ENCODE measurements around the gene CAVIN2. TPM values are rescaled to one million over a fixed set of nuclear protein-coding genes. Genes with fewer than 3 reads are reported as not detected.

Gene CAVIN2
- total RNA-seq, 1 experiment from 2014 or later, result 0.28 TPM

DNA sequence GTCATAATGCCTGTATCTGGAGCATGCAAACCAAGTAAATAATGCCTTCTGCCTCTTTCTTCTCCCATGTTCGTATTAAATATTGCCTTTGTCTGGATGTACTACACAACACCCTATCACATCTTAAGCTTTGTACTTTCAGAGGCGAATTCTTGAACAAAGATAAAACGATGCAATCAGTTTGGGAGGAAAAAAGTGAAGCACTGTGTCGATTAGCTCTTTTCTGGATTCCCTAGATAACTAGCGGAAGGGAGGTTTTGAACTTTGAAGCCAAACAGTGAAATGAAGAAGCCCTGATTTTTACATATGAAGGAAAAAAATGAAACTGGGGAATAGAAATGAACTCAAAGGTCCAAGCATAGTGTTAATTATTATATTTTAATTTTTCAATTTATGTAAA is 44.7 kb downstream of the CAVIN2 start:
- Mint-ChIP-seq H3K27ac (no peak overlapping the region), H3K4me3 (no peak overlapping the region)

DNA sequence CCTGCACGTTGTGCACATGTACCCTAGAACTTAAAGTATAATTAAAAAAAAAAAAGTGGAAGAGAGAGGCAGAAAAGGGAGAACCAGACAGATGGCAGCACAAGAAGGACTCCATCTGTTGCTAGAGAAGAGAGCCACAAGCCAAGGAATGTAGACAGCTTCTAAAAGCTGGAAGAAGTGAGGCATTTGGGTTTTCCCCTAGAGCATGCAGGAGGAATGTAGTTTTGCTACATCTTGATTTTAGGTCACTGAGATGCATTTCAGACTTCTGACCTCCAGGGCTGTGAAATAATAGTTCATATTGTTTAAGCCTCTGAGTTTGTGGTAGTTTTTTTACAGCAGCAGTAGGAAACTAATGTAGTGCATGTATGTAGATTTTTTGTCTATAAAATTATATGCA is 46.0 kb downstream of the CAVIN2 start:
- ChIA-PET CTCF (no interaction called here), POLR2A (no interaction called here)
- ATAC-seq (no peak), DNase-seq (ENCODE audit: low spot score) (no peak)
- H3K9me3 Mint-ChIP-seq, result 0 out of 2 replicates have a peak, but pooled peaks cover 4% of the 10 kb centered on the region
- no peak overlapping the region for H3K27ac Mint-ChIP-seq
- H3K4me1 Mint-ChIP-seq, result 0 out of 2 replicates have a peak, but pooled peaks cover 3% of the 10 kb centered on the region
- TF ChIP-seq ZNF219 (CRISPR knock-in tag; IDR thresholded peaks at IDR 0.05; ENCODE audit: borderline replicate concordance) (no peak), MYBL2 (CRISPR knock-in tag; IDR thresholded peaks at IDR 0.05) (no peak), CBFB (CRISPR knock-in tag; IDR thresholded peaks at IDR 0.05; ENCODE audit: low read depth) (no peak), EMX1 (CRISPR knock-in tag; IDR thresholded peaks at IDR 0.05) (no peak), ZNF121 (CRISPR knock-in tag; IDR thresholded peaks at IDR 0.05) (no peak)
- TF ChIP-seq, protein P1, sequence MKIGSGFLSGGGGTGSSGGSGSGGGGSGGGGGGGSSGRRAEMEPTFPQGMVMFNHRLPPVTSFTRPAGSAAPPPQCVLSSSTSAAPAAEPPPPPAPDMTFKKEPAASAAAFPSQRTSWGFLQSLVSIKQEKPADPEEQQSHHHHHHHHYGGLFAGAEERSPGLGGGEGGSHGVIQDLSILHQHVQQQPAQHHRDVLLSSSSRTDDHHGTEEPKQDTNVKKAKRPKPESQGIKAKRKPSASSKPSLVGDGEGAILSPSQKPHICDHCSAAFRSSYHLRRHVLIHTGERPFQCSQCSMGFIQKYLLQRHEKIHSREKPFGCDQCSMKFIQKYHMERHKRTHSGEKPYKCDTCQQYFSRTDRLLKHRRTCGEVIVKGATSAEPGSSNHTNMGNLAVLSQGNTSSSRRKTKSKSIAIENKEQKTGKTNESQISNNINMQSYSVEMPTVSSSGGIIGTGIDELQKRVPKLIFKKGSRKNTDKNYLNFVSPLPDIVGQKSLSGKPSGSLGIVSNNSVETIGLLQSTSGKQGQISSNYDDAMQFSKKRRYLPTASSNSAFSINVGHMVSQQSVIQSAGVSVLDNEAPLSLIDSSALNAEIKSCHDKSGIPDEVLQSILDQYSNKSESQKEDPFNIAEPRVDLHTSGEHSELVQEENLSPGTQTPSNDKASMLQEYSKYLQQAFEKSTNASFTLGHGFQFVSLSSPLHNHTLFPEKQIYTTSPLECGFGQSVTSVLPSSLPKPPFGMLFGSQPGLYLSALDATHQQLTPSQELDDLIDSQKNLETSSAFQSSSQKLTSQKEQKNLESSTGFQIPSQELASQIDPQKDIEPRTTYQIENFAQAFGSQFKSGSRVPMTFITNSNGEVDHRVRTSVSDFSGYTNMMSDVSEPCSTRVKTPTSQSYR (CRISPR knock-in tag; IDR thresholded peaks at IDR 0.05), result no peak
- H3K36me3 Mint-ChIP-seq, result no peaks in the 10 kb centered on the region
- no peak overlapping the region for H3K4me3 Mint-ChIP-seq
- H3K27me3 Mint-ChIP-seq (ENCODE audit: low read depth), result no peaks in the 10 kb centered on the region

More for the DNA sequence above, 44.7 kb downstream of the CAVIN2 start:
- H3K27me3 Mint-ChIP-seq (ENCODE audit: low read depth), result no peaks in the 10 kb centered on the region
- no peaks in the 10 kb centered on the region for H3K36me3 Mint-ChIP-seq
- POLR2A ChIA-PET, result no interaction called here
- H3K4me1 Mint-ChIP-seq, result 0 out of 2 replicates have a peak, but pooled peaks cover 3% of the 10 kb centered on the region
- CTCF ChIA-PET, result interaction anchor here (1.2 to 1.6 kb wide), 3 partner anchors 10 to 69 kb away, joined by 4 to 5 read pairs (median 4); no protein-coding TSS in a partner anchor
- ATAC-seq (no peak), DNase-seq (ENCODE audit: low spot score) (no peak)
- TF ChIP-seq, protein P1 (CRISPR knock-in tag; IDR thresholded peaks at IDR 0.05), result no peak
- TF ChIP-seq, protein P2, sequence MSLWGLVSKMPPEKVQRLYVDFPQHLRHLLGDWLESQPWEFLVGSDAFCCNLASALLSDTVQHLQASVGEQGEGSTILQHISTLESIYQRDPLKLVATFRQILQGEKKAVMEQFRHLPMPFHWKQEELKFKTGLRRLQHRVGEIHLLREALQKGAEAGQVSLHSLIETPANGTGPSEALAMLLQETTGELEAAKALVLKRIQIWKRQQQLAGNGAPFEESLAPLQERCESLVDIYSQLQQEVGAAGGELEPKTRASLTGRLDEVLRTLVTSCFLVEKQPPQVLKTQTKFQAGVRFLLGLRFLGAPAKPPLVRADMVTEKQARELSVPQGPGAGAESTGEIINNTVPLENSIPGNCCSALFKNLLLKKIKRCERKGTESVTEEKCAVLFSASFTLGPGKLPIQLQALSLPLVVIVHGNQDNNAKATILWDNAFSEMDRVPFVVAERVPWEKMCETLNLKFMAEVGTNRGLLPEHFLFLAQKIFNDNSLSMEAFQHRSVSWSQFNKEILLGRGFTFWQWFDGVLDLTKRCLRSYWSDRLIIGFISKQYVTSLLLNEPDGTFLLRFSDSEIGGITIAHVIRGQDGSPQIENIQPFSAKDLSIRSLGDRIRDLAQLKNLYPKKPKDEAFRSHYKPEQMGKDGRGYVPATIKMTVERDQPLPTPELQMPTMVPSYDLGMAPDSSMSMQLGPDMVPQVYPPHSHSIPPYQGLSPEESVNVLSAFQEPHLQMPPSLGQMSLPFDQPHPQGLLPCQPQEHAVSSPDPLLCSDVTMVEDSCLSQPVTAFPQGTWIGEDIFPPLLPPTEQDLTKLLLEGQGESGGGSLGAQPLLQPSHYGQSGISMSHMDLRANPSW (CRISPR knock-in tag; conservative IDR thresholded peaks at IDR 0.05; ENCODE audit: low read depth), result no peak
- 0 out of 2 replicates have a peak, but pooled peaks cover 4% of the 10 kb centered on the region for H3K9me3 Mint-ChIP-seq

DNA sequence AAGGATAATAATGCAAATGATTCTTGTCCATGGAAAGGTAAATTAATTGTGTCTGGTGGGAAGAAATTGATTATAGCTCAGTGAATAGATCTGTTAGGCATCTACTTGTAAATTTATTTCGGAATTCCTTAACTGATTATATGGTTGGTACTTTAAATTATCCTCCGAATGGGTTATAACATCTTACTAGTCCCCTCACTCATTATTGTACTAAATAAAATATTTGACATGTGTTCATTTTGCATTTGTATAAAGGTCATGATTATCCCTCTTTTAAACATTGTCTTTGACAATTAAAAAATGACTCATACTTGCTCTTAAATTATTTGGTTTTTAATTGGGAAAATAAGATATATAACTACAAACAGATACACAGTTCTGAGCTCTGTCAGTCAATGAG is 47.4 kb downstream of the CAVIN2 start:
- CTCF ChIA-PET, result no interaction called here
- H3K4me3 Mint-ChIP-seq, result no peak overlapping the region
- no peaks in the 10 kb centered on the region for H3K36me3 Mint-ChIP-seq
- H3K4me1 Mint-ChIP-seq, result no peaks in the 10 kb centered on the region
- POLR2A ChIA-PET, result no interaction called here
- 0 out of 2 replicates have a peak, but pooled peaks cover 4% of the 10 kb centered on the region for H3K9me3 Mint-ChIP-seq
- ATAC-seq (no peak), DNase-seq (ENCODE audit: low spot score) (no peak)
- no peak overlapping the region for H3K27ac Mint-ChIP-seq
- no peaks in the 10 kb centered on the region for H3K27me3 Mint-ChIP-seq (ENCODE audit: low read depth)
- TF ChIP-seq NFYB (CRISPR knock-in tag; conservative IDR thresholded peaks at IDR 0.05; ENCODE audit: low read depth) (no peak), ZNF219 (CRISPR knock-in tag; IDR thresholded peaks at IDR 0.05; ENCODE audit: borderline replicate concordance) (no peak), HMGA2 (CRISPR knock-in tag; IDR thresholded peaks at IDR 0.05) (no peak), ELF4 (CRISPR knock-in tag; IDR thresholded peaks at IDR 0.05; ENCODE audit: low read depth) (no peak)
- TF ChIP-seq, protein P3, sequence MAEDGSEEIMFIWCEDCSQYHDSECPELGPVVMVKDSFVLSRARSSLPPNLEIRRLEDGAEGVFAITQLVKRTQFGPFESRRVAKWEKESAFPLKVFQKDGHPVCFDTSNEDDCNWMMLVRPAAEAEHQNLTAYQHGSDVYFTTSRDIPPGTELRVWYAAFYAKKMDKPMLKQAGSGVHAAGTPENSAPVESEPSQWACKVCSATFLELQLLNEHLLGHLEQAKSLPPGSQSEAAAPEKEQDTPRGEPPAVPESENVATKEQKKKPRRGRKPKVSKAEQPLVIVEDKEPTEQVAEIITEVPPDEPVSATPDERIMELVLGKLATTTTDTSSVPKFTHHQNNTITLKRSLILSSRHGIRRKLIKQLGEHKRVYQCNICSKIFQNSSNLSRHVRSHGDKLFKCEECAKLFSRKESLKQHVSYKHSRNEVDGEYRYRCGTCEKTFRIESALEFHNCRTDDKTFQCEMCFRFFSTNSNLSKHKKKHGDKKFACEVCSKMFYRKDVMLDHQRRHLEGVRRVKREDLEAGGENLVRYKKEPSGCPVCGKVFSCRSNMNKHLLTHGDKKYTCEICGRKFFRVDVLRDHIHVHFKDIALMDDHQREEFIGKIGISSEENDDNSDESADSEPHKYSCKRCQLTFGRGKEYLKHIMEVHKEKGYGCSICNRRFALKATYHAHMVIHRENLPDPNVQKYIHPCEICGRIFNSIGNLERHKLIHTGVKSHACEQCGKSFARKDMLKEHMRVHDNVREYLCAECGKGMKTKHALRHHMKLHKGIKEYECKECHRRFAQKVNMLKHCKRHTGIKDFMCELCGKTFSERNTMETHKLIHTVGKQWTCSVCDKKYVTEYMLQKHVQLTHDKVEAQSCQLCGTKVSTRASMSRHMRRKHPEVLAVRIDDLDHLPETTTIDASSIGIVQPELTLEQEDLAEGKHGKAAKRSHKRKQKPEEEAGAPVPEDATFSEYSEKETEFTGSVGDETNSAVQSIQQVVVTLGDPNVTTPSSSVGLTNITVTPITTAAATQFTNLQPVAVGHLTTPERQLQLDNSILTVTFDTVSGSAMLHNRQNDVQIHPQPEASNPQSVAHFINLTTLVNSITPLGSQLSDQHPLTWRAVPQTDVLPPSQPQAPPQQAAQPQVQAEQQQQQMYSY (CRISPR knock-in tag; IDR thresholded peaks at IDR 0.05), result no peak
- TF ChIP-seq, protein P4, sequence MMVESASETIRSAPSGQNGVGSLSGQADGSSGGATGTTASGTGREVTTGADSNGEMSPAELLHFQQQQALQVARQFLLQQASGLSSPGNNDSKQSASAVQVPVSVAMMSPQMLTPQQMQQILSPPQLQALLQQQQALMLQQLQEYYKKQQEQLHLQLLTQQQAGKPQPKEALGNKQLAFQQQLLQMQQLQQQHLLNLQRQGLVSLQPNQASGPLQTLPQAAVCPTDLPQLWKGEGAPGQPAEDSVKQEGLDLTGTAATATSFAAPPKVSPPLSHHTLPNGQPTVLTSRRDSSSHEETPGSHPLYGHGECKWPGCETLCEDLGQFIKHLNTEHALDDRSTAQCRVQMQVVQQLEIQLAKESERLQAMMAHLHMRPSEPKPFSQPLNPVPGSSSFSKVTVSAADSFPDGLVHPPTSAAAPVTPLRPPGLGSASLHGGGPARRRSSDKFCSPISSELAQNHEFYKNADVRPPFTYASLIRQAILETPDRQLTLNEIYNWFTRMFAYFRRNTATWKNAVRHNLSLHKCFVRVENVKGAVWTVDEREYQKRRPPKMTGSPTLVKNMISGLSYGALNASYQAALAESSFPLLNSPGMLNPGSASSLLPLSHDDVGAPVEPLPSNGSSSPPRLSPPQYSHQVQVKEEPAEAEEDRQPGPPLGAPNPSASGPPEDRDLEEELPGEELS (CRISPR knock-in tag; IDR thresholded peaks at IDR 0.05), result no peak
- TF ChIP-seq, protein P5, sequence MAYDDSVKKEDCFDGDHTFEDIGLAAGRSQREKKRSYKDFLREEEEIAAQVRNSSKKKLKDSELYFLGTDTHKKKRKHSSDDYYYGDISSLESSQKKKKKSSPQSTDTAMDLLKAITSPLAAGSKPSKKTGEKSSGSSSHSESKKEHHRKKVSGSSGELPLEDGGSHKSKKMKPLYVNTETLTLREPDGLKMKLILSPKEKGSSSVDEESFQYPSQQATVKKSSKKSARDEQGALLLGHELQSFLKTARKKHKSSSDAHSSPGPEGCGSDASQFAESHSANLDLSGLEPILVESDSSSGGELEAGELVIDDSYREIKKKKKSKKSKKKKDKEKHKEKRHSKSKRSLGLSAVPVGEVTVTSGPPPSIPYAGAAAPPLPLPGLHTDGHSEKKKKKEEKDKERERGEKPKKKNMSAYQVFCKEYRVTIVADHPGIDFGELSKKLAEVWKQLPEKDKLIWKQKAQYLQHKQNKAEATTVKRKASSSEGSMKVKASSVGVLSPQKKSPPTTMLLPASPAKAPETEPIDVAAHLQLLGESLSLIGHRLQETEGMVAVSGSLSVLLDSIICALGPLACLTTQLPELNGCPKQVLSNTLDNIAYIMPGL (CRISPR knock-in tag; IDR thresholded peaks at IDR 0.05), result no peak
- TF ChIP-seq, protein P6, sequence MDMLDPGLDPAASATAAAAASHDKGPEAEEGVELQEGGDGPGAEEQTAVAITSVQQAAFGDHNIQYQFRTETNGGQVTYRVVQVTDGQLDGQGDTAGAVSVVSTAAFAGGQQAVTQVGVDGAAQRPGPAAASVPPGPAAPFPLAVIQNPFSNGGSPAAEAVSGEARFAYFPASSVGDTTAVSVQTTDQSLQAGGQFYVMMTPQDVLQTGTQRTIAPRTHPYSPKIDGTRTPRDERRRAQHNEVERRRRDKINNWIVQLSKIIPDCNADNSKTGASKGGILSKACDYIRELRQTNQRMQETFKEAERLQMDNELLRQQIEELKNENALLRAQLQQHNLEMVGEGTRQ (CRISPR knock-in tag; IDR thresholded peaks at IDR 0.05), result no peak
